GM21367 (cell line): ENCODE data around the gene CASP8AP2.
"Not testable (repeated sequence)": the region's sequence is repeated elsewhere in the genome, so short reads cannot be mapped to it uniquely, and the experiment has no call there.

Experiments
- ATAC-seq: cut with Tn5 transposase; IDR thresholded peaks from one replicate; pipeline ENCODE4 v1.9.1; 2021; ENCODE audit not compliant: unreplicated experiment

Gene CASP8AP2

GRCh38 chr6:89886378-89887120 lies 56.9 kb downstream of the CASP8AP2 start:
- no peak for ATAC-seq

GRCh38 chr6:89887452-89888137 lies 57.9 kb downstream of the CASP8AP2 start:
- ATAC-seq, result no peak

DNA sequence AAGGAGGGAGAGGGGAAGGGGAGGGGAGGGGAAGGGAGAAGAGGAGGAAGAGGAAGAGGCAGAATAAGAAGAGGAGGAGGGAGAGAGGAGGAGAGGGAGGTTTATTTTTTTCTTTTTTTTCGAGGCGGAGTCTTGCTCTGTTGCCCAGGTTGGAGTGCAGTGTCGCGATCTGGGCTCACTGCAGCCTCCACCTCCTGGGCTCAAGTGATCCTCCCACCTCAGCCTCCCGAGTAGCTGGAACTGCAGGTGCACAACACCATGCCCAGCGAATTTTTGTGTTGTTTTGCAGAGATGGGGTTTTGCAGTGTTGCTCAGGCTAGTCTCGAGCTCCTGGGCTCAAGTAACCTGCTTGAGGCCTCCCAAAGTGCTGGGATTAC lies 58.4 kb downstream of the CASP8AP2 start:
- ATAC-seq, result no peak

- ATAC-seq, result no peak
Measured at GRCh38 chr6:89888871-89889270, 59.2 kb downstream of the CASP8AP2 start.

GRCh38 chr6:89890845-89891528 lies 61.3 kb downstream of the CASP8AP2 start:
- not testable (repeated sequence) for ATAC-seq

DNA sequence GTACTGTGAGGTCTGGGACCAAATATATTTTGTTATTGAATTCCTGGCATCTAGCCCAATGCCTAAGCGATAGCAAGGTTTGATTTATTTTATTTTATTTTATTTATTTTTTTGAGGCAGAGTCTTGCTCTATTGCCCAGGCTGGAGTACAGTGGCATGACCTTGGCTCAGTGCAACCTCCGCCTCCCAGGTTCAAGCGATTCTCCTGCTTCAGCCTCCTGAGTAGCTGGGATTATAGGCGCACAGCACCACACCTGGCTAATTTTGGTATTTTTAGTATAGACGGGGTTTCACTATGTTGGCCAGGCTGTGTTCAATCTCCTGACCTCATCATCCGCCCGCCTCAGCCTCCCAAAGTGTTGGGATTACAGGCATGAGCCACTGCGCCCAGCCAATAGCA lies 62.9 kb downstream of the CASP8AP2 start:
- not testable (repeated sequence) for ATAC-seq

DNA sequence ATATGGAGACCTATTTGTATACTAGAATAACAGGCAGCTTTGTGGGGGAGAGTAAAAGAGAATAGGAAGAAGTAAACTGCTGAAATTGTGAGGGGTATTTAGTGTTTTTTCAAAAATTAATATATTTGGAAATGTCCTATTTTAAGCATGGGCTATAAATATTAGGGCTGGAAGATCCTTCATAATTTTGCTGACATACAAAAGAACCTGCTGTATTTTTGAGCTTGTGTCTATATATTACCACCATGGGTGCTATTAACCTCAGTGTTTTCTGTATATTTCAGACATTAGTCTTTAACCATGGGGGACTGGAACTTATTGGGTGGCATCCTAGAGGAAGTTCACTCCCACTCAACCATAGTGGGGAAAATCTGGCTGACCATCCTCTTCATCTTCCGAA lies 64.5 kb downstream of the CASP8AP2 start, which contains the start of gene GJA10:
TSS of gene GJA10 (plus strand) at position 301 of the 400 bp plus-strand sequence. CDS start at position 301, 0 bp downstream.
- ATAC-seq, result no peak

- no peak for ATAC-seq
Measured at GRCh38 chr6:89895276-89895874, 65.7 kb downstream of the CASP8AP2 start.

DNA sequence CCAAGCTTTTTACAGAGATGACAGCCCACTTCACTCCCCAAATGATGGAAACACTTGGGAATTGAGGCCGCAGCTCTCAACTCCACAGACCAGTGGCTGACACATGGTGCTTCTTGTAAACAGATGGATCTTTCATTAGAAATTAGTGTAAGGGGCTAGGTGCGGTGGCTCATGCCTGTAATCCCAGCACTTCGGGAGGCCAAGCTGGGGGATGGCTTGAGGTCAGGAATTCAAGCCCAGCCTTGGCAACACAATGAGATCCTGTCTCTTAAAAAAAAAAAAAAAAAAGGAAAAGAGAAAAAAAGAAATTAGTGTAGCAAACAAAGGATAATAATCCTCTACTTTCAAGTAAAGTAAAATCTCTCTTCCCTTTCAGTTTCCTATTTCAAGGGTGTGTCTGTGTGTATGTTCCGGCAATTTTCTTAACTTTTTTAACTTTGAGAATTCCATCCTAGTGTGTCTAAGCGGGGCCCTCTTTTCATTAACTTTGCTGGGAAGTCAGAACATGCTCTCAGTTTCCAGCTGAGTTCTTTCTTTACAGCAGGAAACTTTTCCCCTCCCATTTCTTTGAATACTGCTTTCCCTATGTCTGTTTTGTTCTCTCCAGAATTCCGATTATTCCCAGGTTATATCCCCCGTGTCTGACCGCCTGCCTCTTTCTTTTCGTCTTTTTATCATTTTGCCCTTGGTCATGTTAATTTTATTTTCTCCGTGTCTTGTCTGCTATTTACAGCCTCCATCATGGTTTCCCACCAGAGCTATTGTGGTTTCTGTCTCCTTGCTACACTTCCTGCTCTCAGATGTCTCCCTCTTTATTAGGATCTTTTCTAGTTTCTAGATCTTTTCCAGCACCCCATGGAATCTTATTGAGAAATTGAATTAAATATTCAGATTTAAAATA lies 80.6 kb downstream of the CASP8AP2 start:
- not testable (repeated sequence) for ATAC-seq

DNA sequence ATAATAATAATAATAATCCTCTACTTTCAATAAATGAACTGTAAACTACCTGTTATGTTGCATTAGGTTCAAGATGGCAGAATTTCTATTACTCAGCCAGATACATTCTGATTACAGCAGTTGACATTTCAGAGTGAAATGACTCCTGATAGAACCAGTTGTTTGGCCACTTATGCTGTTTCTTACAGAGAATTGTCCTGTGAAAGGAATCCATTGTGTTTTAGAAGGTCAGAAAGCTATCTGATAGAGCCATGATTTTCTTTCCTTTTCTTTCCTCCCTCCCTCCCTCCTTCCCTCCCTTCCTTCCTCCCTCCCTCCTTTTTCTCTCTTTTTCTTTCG lies 81.2 kb downstream of the CASP8AP2 start:
- no peak for ATAC-seq

DNA sequence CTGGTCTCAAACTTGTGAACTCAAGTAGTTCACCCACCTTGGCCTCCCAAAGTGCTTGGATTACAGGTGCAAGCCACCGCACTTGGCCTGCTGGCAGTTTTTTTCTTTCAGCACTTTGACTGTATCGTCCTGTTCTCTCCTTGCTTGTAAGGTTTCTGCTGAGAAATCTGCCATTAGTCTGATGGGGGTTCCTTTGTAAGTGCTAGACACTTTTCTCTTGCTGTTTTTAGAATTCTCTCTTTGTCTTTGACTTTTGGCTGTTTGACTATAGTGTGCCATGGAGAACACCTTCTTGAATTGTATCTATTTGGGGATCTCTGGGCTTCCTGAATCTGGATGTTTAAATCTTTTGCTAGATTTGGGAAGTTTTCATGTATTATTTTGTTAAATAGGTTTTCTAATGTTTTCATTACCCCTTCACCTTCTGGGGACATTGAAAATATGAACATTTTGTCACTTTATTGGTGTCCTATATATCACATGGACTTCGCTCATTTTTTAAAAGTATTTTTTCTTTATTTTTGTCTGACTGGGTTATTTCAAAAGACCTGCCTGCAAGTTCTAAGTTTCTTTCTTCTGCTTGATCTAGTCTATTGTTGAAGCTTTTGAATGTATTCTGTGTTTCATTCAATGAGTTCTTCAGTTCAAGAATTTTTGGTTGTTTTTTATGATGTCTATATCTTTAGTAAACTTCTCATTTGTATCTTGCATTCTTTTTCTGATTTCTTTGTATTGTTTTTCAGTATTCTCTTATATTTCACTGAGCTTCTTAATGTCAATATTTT lies 86.6 kb downstream of the CASP8AP2 start:
- ATAC-seq, result no peak

DNA sequence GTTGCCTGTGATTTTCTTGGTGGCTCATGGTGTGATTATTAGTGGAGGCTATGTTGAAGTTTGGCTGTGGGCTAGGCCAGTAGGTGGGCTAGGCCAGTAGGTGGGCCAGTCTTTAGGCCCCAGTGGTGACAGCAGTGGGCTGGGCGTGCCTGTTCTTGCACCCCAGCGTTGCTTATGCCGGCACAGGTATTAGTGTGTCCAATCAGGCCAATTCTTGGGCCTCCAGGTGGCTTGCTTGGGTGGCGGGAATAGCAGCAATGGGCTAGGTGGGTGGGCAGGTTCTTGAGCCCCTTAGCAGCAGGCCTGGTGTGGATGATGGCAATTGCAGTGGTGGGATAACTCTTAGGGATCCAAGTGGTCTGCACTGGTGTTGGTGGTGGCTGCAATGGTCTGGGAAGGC lies 87.5 kb downstream of the CASP8AP2 start:
- ATAC-seq, result no peak

GRCh38 chr6:89917801-89918366 lies 88.2 kb downstream of the CASP8AP2 start:
- no peak for ATAC-seq
